ENCODE data around the gene GJC2. TPM values are rescaled to one million over a fixed set of nuclear protein-coding genes. Genes with fewer than 3 reads are reported as not detected.

Gene GJC2
- total RNA-seq, result 1.6 TPM in 2 replicates
- long read RNA-seq, result 0 reads

DNA sequence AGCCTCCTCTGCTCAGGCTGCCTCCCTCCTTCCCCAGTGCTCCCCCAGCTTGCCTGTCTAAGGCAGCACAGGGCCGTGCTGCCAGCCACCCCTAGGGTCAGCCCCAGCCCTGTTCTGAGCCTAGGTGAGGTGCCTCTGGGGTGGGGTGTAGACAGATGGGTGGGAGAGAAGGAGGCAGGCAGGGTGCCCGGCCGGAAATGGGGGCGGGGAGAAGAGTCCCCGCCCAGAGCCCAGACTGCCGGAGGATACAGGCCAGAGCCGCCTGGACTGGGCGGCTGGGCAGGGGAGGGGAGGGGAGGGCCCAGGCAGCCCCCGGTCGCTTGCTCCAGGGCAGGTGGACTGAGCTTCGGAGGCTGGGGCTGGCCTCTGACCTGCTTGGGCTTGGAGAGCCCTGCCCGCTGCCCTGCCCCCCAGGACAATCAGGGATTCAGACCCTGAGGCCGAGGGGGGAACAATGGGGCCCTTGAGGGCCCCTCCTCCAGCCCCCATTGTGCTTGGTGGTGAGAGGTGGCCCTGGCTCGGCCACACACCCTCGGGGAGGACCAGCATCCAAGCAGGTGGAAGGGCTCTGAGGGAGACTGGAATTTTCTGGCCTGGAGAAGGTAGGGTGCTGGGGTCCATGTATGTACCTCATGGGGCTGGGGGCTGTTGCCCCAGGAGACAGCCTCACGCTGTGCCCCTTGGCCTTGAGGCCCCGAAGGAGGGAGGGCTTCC, at the start of gene GJC2:
Gene GJC2, plus strand, starts transcription at position 525 of the 714 bp plus-strand sequence. CDS start 7,829 bp downstream, outside the sequence.
- Mint-ChIP-seq H3K9me3 (ENCODE audit: unreplicated experiment) (no peaks in the 10 kb centered on the region), H3K36me3 (ENCODE audit: unreplicated experiment) (no peaks in the 10 kb centered on the region), H3K27me3 (ENCODE audit: unreplicated experiment) (no peaks in the 10 kb centered on the region), H3K27ac (ENCODE audit: unreplicated experiment) (peak within 1 kb of the TSS; percentile 41), H3K4me1 (ENCODE audit: unreplicated experiment) (peaks cover 3% of the 10 kb centered on the region), H3K4me3 (ENCODE audit: unreplicated experiment) (no peak within 1 kb of the TSS)
- TF ChIP-seq, protein P1, sequence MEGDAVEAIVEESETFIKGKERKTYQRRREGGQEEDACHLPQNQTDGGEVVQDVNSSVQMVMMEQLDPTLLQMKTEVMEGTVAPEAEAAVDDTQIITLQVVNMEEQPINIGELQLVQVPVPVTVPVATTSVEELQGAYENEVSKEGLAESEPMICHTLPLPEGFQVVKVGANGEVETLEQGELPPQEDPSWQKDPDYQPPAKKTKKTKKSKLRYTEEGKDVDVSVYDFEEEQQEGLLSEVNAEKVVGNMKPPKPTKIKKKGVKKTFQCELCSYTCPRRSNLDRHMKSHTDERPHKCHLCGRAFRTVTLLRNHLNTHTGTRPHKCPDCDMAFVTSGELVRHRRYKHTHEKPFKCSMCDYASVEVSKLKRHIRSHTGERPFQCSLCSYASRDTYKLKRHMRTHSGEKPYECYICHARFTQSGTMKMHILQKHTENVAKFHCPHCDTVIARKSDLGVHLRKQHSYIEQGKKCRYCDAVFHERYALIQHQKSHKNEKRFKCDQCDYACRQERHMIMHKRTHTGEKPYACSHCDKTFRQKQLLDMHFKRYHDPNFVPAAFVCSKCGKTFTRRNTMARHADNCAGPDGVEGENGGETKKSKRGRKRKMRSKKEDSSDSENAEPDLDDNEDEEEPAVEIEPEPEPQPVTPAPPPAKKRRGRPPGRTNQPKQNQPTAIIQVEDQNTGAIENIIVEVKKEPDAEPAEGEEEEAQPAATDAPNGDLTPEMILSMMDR (IDR thresholded peaks at IDR 0.05), result no peak
- no peak for DNase-seq (ENCODE audit: extremely low spot score, unreplicated experiment)

DNA sequence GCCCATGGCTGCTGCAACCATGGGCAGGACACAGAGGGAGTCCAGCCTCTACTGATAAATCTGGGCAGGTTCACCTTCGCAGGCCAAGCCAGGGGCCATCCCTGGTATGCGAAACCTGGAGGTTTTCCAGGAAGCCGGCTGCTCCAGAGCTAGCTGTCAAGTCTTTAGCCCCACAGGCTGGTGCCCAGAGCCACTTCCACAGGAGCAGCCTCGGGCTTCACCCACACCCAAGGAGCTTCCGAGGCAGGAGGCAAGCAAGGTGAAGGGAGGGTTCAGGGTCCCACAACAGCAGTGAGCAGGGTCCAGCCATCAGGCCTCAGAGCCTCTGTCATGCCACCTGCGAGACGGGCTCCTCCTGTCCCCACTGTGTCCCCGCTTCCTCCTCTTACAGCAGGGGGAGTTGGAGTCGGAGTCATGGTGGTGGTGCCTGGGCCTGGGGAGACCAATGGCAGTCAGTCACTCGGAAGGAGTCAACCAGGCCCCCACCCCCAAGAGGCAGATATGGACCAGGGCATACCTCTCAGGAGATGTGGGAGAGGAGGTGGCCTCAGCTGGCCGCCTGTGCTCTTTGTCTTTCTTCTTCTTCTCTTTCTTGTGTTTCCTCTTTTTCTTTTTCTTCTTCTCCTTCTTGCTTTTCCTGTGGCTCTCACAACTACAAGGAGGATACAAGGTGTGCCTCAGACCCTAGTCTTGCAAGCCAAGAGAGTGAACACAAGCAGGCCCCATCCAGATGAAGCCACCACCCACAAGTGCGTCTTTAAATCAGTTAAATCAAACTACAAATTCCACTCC, 48.7 kb upstream of the GJC2 start:
- TF ChIP-seq, protein P1 (IDR thresholded peaks at IDR 0.05), result no peak
- DNase-seq (ENCODE audit: extremely low spot score, unreplicated experiment), result no peak

DNA sequence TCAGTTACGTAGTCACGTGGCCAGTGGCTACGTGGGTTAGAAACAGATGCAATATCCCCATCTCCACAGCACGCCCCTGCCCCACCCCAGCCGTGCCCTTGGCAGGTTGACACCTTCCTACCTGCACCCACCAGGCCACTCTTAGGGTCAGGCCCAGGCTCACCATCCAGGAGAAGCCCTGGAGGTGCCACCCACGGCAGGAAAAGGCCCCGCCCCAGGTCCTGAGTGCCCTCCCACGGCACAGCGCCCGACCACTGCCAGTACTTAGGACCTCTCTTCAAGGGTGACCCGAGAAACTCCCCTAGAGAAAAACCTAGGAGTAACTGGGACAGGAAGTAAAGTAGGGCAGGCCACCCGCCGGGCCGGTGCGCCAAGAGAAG, 48.1 kb upstream of the GJC2 start:
- H3K4me1 Mint-ChIP-seq (ENCODE audit: unreplicated experiment), result peaks cover 18% of the 10 kb centered on the region
- TF ChIP-seq, protein P1 (IDR thresholded peaks at IDR 0.05), result no peak
- H3K27me3 Mint-ChIP-seq (ENCODE audit: unreplicated experiment), result no peaks in the 10 kb centered on the region
- H3K4me3 Mint-ChIP-seq (ENCODE audit: unreplicated experiment), result peak overlapping the region; percentile 65
- peaks cover 22% of the 10 kb centered on the region for H3K36me3 Mint-ChIP-seq (ENCODE audit: unreplicated experiment)
- DNase-seq (ENCODE audit: extremely low spot score, unreplicated experiment), result no peak
- peak overlapping the region; percentile 41 for H3K27ac Mint-ChIP-seq (ENCODE audit: unreplicated experiment)
- no peaks in the 10 kb centered on the region for H3K9me3 Mint-ChIP-seq (ENCODE audit: unreplicated experiment)

More for the DNA sequence above, 48.7 kb upstream of the GJC2 start:
- H3K4me3 Mint-ChIP-seq (ENCODE audit: unreplicated experiment), result peak overlapping the region; percentile 65
- H3K36me3 Mint-ChIP-seq (ENCODE audit: unreplicated experiment), result peaks cover 20% of the 10 kb centered on the region
- no peaks in the 10 kb centered on the region for H3K9me3 Mint-ChIP-seq (ENCODE audit: unreplicated experiment)
- peak overlapping the region; percentile 41 for H3K27ac Mint-ChIP-seq (ENCODE audit: unreplicated experiment)
- H3K4me1 Mint-ChIP-seq (ENCODE audit: unreplicated experiment), result peaks cover 18% of the 10 kb centered on the region
- no peaks in the 10 kb centered on the region for H3K27me3 Mint-ChIP-seq (ENCODE audit: unreplicated experiment)

DNA sequence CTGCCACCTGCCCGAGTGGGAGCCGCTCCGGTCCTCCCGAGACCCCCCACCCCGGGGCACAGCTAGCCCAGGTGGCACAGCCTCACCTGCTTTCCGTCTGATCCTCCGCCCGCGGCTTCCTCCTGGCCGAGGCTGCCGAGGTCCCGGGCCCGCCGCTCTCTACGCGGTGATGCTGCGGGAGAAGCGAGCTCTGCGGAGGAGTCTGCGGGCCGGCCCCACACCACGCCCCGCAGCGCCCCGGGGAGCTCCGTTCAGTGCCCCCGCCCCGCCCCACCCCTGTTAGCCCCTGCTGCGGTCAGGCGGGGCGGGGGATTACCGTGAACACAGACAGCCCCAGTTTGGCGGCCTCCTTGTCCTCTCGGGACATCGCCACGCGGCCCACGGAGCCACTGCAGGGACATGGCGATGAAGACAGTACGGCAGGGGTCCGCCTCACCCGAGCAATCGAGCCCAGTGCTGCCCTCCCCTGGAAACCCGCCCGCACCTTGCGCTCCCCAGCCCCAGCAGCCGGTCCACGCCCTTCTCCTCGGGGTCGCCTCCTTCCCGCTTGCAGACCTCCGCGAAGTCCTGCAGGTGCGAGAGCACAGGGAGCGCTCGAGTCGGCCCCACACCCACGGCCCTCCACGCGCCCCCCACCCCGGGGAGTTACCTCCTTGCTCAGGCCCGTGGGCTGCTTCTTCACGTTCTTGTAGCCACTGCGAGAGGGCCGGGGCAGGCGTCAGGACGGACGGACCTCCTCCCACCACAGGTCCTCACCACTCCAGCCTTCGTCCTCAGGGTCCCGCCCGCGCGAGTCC, 47.5 kb upstream of the GJC2 start:
- Mint-ChIP-seq H3K9me3 (ENCODE audit: unreplicated experiment) (no peaks in the 10 kb centered on the region), H3K4me3 (ENCODE audit: unreplicated experiment) (peak overlapping the region; percentile 70), H3K4me1 (ENCODE audit: unreplicated experiment) (peaks cover 18% of the 10 kb centered on the region), H3K36me3 (ENCODE audit: unreplicated experiment) (peaks cover 22% of the 10 kb centered on the region), H3K27ac (ENCODE audit: unreplicated experiment) (no peak overlapping the region), H3K27me3 (ENCODE audit: unreplicated experiment) (no peaks in the 10 kb centered on the region)
- TF ChIP-seq, protein P1 (IDR thresholded peaks at IDR 0.05), result peak; percentile 40
- DNase-seq (ENCODE audit: extremely low spot score, unreplicated experiment), result no peak
